HEK293 (cell line): ENCODE data around the gene SLC16A11.

Experiments
- ATF2 ChIP-seq: fragments of 450-650 bp; formaldehyde crosslinking; IDR thresholded peaks from 2 replicates; pipeline ENCODE4 v1.5.1; 2016; ENCODE audit warnings: missing biosample characterization, missing genetic modification characterization, low read depth
- BCL6B ChIP-seq: fragments of 450-650 bp; formaldehyde crosslinking; IDR thresholded peaks from 2 replicates; pipeline ENCODE4 v1.5.1; 2017; ENCODE audit warnings: missing biosample characterization, missing genetic modification characterization
- CTCF ChIP-seq: fragments of 450-650 bp; formaldehyde crosslinking; IDR thresholded peaks from 2 replicates; pipeline ENCODE4 v1.5.1; 2016; ENCODE audit warnings: missing biosample characterization, missing genetic modification characterization
- KLF10 ChIP-seq: fragments of 450-650 bp; IDR thresholded peaks from 2 replicates; pipeline ENCODE4 v1.5.1; 2018; ENCODE audit warnings: missing biosample characterization, mild to moderate bottlenecking, missing genetic modification characterization
- REST ChIP-seq: fragments of 450-650 bp; formaldehyde crosslinking; IDR thresholded peaks from 2 replicates; pipeline ENCODE4 v1.5.1; 2016; ENCODE audit warnings: missing biosample characterization, missing genetic modification characterization
- SETDB1 ChIP-seq: IDR thresholded peaks from one replicate; pipeline ENCODE4 v1.6.1; 2017; ENCODE audit warnings: mild to moderate bottlenecking, low read length, moderate library complexity, mixed read lengths; ENCODE audit not compliant: insufficient read length
- SP2 ChIP-seq: fragments of 450-650 bp; formaldehyde crosslinking; IDR thresholded peaks from 2 replicates; pipeline ENCODE4 v1.5.1; 2016; ENCODE audit warnings: missing biosample characterization, missing genetic modification characterization
- ZEB2 ChIP-seq: fragments of 450-650 bp; formaldehyde crosslinking; IDR thresholded peaks from 2 replicates; pipeline ENCODE4 v1.5.1; 2016; ENCODE audit warnings: missing biosample characterization, missing genetic modification characterization
- ZNF311 ChIP-seq: fragments of 450-650 bp; formaldehyde crosslinking; IDR thresholded peaks from 2 replicates; pipeline ENCODE4 v1.5.1; 2017; ENCODE audit warnings: missing biosample characterization, missing genetic modification characterization, borderline replicate concordance
- ZNF513 ChIP-seq: fragments of 450-650 bp; IDR thresholded peaks from 2 replicates; pipeline ENCODE4 v1.5.1; 2018; ENCODE audit warnings: missing biosample characterization, missing genetic modification characterization

- TF ChIP-seq ZNF311 (tag by site-specific recombination) = no peak
- no peak for TF ChIP-seq ZEB2 (tag by site-specific recombination)
- TF ChIP-seq KLF10 (tag by site-specific recombination) = no peak
- no peak for TF ChIP-seq SP2 (tag by site-specific recombination)
- no peak for TF ChIP-seq REST (tag by site-specific recombination)
- no peak for TF ChIP-seq SETDB1
- no peak for TF ChIP-seq BCL6B
- TF ChIP-seq CTCF (tag by site-specific recombination) = no peak
- TF ChIP-seq ZNF513 (tag by site-specific recombination) = no peak
- TF ChIP-seq ATF2 (tag by site-specific recombination) = no peak
Observed at GRCh38 chr17:7070712-7071111, 26.8 kb upstream of the SLC16A11 start.
